Endothelial cell of umbilical vein (primary cell): Measurements from ENCODE around the gene NFKB2. TPM values are rescaled to one million over a fixed set of nuclear protein-coding genes. Genes with fewer than 3 reads are reported as not detected.

Source experiments
- BruUV-seq: library from RNA; stranded (reverse); fragments of 400-500 nt; replicated peaks from 2 replicates; lab custom pipeline; 2021; lab: Mats Ljungman, UMichigan
- CTCF ChIA-PET: fragments of 300-600, 350-600 bp; sonication (Branson Sonifier 250); formaldehyde crosslinking; loops from one replicate; lab custom pipeline; 2021; ENCODE audit warnings: antibody characterized with exemption, inconsistent platforms; lab: Charles Lee
- POLR2A ChIA-PET: fragments of 300-600, 350-600 bp; sonication (Branson Sonifier 250); formaldehyde crosslinking; loops from one replicate; lab custom pipeline; 2021; ENCODE audit warnings: antibody characterized with exemption, inconsistent platforms; lab: Charles Lee
- DNase-seq: peaks from one replicate; pipeline ENCODE4 v3.0.0-alpha.2; 2011; ENCODE audit warnings: low read depth, low spot score
- FAIRE-seq: peaks from 2 replicates; lab custom pipeline; 2011; peaks lifted over from hg19 to GRCh38; lab: Jason Lieb, UNC
- H2AFZ ChIP-seq: 2 replicates; pipeline ENCODE4 v1.6.0; 2012; ENCODE audit warnings: low read depth, low read length, control low read depth, inconsistent platforms
- H3K27ac ChIP-seq: 2 replicates; pipeline ENCODE4 v1.5.1; 2011; ENCODE audit warnings: low read depth, mild to moderate bottlenecking, control low read depth, low read length, moderate library complexity; ENCODE audit not compliant: insufficient read depth
- H3K27me3 ChIP-seq, 2 experiments: 2 replicates each; pipeline versions ENCODE4 v1.6.0 to v1.6.1; 2011; ENCODE audit warnings: low read length in 2 of 2, mixed read lengths in 1 of 2; ENCODE audit not compliant: control insufficient read depth in 2 of 2, insufficient read depth in 2 of 2
- H3K36me3 ChIP-seq, 2 experiments: 2 replicates in 1 of 2; 3 replicates in 1 of 2; pipeline ENCODE4 v1.5.1; 2011; ENCODE audit warnings: low read length in 2 of 2, mild to moderate bottlenecking in 1 of 2, moderate library complexity in 1 of 2; ENCODE audit not compliant: control insufficient read depth in 2 of 2, insufficient read depth in 2 of 2; ENCODE audit errors: extremely low read depth in 1 of 2
- H3K4me1 ChIP-seq: 3 replicates; pipeline ENCODE4 v1.5.1; 2011; ENCODE audit warnings: mild to moderate bottlenecking, low read length; ENCODE audit not compliant: control insufficient read depth, insufficient read depth; ENCODE audit errors: extremely low read depth
- H3K4me2 ChIP-seq: 2 replicates; pipeline ENCODE4 v1.6.1; 2011; ENCODE audit warnings: low read length, control low read depth, mixed read lengths; ENCODE audit not compliant: insufficient read depth
- H3K4me3 ChIP-seq, 3 experiments: fragments of 200-600 bp in 1 of 3; sonication (generic), shearing (Covaris generic) in 1 of 3; replicated peaks in 1 of 3; 2 replicates each; pipeline ENCODE4 v1.5.1; 2011 to 2016; ENCODE audit warnings: control low read depth in 3 of 3, low read length in 3 of 3, mild to moderate bottlenecking in 2 of 3, inconsistent platforms in 1 of 3, low read depth in 1 of 3, moderate library complexity in 1 of 3; ENCODE audit not compliant: insufficient read depth in 1 of 3
- H3K79me2 ChIP-seq: 2 replicates; pipeline ENCODE4 v1.6.0; 2012; ENCODE audit warnings: low read length, inconsistent platforms; ENCODE audit not compliant: control insufficient read depth, insufficient read depth
- H3K9ac ChIP-seq: replicated peaks from 2 replicates; pipeline ENCODE3; 2011; ENCODE audit warnings: low read length, control low read depth; ENCODE audit not compliant: insufficient read depth; ENCODE audit errors: extremely low read depth
- H3K9me1 ChIP-seq: replicated peaks from 3 replicates; pipeline ENCODE4 v1.6.0; 2011; ENCODE audit warnings: mild to moderate bottlenecking, low read length; ENCODE audit not compliant: control insufficient read depth, insufficient read depth; ENCODE audit errors: extremely low read depth
- H3K9me3 ChIP-seq: replicated peaks from 2 replicates; pipeline ENCODE4 v1.5.1; 2012; ENCODE audit warnings: low read length, inconsistent platforms; ENCODE audit not compliant: control insufficient read depth, insufficient read depth
- H4K20me1 ChIP-seq: replicated peaks from 2 replicates; pipeline ENCODE3; 2011; ENCODE audit warnings: mild to moderate bottlenecking, low read length; ENCODE audit not compliant: control insufficient read depth, insufficient read depth; ENCODE audit errors: extremely low read depth
- CTCF ChIP-seq, 2 donors: IDR thresholded peaks; 1 replicate in 1 of 2; 2 replicates in 1 of 2; pipeline ENCODE4 v1.5.1; 2011; ENCODE audit warnings: low read length in 2 of 2, mild to moderate bottlenecking in 2 of 2, moderate library complexity in 2 of 2, control low read depth in 1 of 2, inconsistent platforms in 1 of 2, low read depth in 1 of 2; ENCODE audit not compliant: insufficient read depth in 1 of 2; ENCODE audit errors: extremely low read depth in 1 of 2
- EZH2 ChIP-seq: IDR thresholded peaks from 2 replicates; pipeline ENCODE4 v1.6.1; 2012; ENCODE audit warnings: borderline replicate concordance, low read depth, mild to moderate bottlenecking, moderate library complexity, low read length, inconsistent platforms; ENCODE audit not compliant: severe bottlenecking
- FOS ChIP-seq: IDR thresholded peaks from 2 replicates; pipeline ENCODE4 v1.6.1; 2011; ENCODE audit warnings: mild to moderate bottlenecking, low read length, moderate library complexity, borderline replicate concordance; ENCODE audit not compliant: insufficient read depth
- GATA2 ChIP-seq: IDR thresholded peaks from 2 replicates; pipeline ENCODE4 v1.7.0; 2011; ENCODE audit warnings: low read depth, mild to moderate bottlenecking, moderate library complexity, mixed read lengths, low read length; ENCODE audit not compliant: insufficient read length, insufficient read depth
- JUN ChIP-seq: IDR thresholded peaks from 2 replicates; pipeline ENCODE4 v1.6.1; 2011; ENCODE audit warnings: borderline replicate concordance, low read depth; ENCODE audit not compliant: insufficient read length, insufficient read depth
- MAX ChIP-seq: IDR thresholded peaks from 2 replicates; pipeline ENCODE4 v1.6.1; 2011; ENCODE audit not compliant: insufficient read depth, insufficient read length
- MYC ChIP-seq: IDR thresholded peaks from one replicate; pipeline ENCODE4 v1.6.1; 2011; ENCODE audit warnings: mild to moderate bottlenecking, low read depth, low read length
- POLR2A ChIP-seq: IDR thresholded peaks from 2 replicates; pipeline ENCODE4 v1.6.1; 2012; ENCODE audit warnings: low read depth, mild to moderate bottlenecking, control low read depth, low read length
- POLR2AphosphoS5 ChIP-seq: IDR thresholded peaks from 2 replicates; pipeline ENCODE4 v1.6.1; 2012; ENCODE audit warnings: low read depth, mild to moderate bottlenecking, control low read depth, low read length, moderate library complexity; ENCODE audit not compliant: insufficient read depth
- dilution Hi-C: fragments of 300-500 bp; cut with MboI; formaldehyde crosslinking; loops from one replicate; pipeline ENCODE4 v1.15.0; 2019; ENCODE audit warnings: low sequenced_read_pairs; ENCODE audit not compliant: extremely low pct_ligation_motif_present
- intact Hi-C: fragments of 100-400 bp; cut with micrococcal nuclease; formaldehyde crosslinking; loops from one replicate; pipeline ENCODE4 v1.10.0; 2022
- polyA plus RNA-seq, 4 experiments: library from polyadenylated mRNA; depleted of rRNA in 3 of 4; stranded (reverse) in 3 of 4; unstranded in 1 of 4; fragments of >200 nt; gene quantifications; 2 replicates each; pipeline versions ENCODE4 v1.2.1 to v1.2.3, GENCODE V29; 2011 to 2012; ENCODE audit warnings: missing spikeins in 1 of 4
- total RNA-seq: library from RNA; stranded (reverse); gene quantifications from 2 replicates; pipeline ENCODE4 v1.2.3, GENCODE V29; 2021

Gene NFKB2
- total and polyA plus RNA-seq, 2 donors (not counting 3 experiments of a cell fraction or from before 2014, with no cell fraction given): 21.0 to 25.6 TPM

GRCh38 chr10:102429468-102429867 lies 34.0 kb downstream of the NFKB2 start:
- Histone ChIP-seq H3K4me1 (peaks cover 7% of the 10 kb centered on the region), H3K27me3 (peaks cover 4 to 8% of the 10 kb centered on the region in 2 experiments), H3K9me1 (no peaks in the 10 kb centered on the region), H3K36me3 (no peaks in the 10 kb centered on the region), H3K9ac (no peak overlapping the region), H2AFZ (no peak overlapping the region), H3K4me2 (no peak overlapping the region), H4K20me1 (no peaks in the 10 kb centered on the region), H3K9me3 (no peaks in the 10 kb centered on the region), H3K4me3 (no peak overlapping the region), H3K79me2 (peaks cover 9% of the 10 kb centered on the region), H3K27ac (no peak overlapping the region)
- intact Hi-C loops: no loop called here
- POLR2A ChIA-PET: no interaction called here
- DNase-seq (no peak), FAIRE-seq (no peak)
- CTCF ChIA-PET: no interaction called here
- dilution Hi-C loops: no loop called here
- no TSS peak for BruUV-seq
- no peak for TF ChIP-seq GATA2
- TF ChIP-seq JUN: no peak
- no peak for TF ChIP-seq POLR2A
- no peak for TF ChIP-seq MYC
- TF ChIP-seq FOS: no peak
- no peak for TF ChIP-seq POLR2AphosphoS5
- no peak for TF ChIP-seq EZH2
- no peak for TF ChIP-seq MAX
- no peak for TF ChIP-seq CTCF (IDR thresholded peaks at IDR 0.05; ENCODE audit: extremely low read depth in 1 of 2, insufficient read depth in 1 of 2, low read depth in 1 of 2, low read length in 2 of 2)
